Tibial nerve (tissue), 4 donors: Measurements from ENCODE around the gene CACHD1. TPM values are rescaled to one million over a fixed set of nuclear protein-coding genes. Genes with fewer than 3 reads are reported as not detected.

Experiments used
- DNase-seq, 2 donors: peaks; one replicate each; pipeline ENCODE4 v3.0.0-alpha.2; 2019; ENCODE audit warnings: low spot score in 2 of 2
- H3K27ac ChIP-seq, 4 donors: fragments of 200-600 bp; sonication (generic) in 3 of 4; one replicate each; pipeline ENCODE4 v1.5.1; 2017 to 2019; ENCODE audit warnings: mild to moderate bottlenecking in 1 of 4
- H3K27me3 ChIP-seq, 2 donors: fragments of 200-600 bp; sonication (generic) in 1 of 2; one replicate each; pipeline versions ENCODE4 v1.5.1 to v1.6.0; 2017 to 2019
- H3K36me3 ChIP-seq, 3 donors: fragments of 200-600 bp; sonication (generic); one replicate each; pipeline ENCODE4 v1.5.1; 2018 to 2019
- H3K4me1 ChIP-seq, 4 donors: fragments of 200-600 bp; sonication (generic) in 3 of 4; one replicate each; pipeline ENCODE4 v1.5.1; 2017 to 2019
- H3K4me3 ChIP-seq, 4 donors: fragments of 200-600 bp; sonication (generic) in 3 of 4; one replicate each; pipeline ENCODE4 v1.5.1; 2017 to 2019; ENCODE audit warnings: mild to moderate bottlenecking in 1 of 4, moderate library complexity in 1 of 4
- H3K9me3 ChIP-seq, 4 donors: fragments of 200-600 bp; sonication (generic) in 3 of 4; one replicate each; pipeline ENCODE4 v1.5.1; 2017 to 2019
- EP300 ChIP-seq, 2 donors: sonication (generic); formaldehyde crosslinking; IDR thresholded peaks; one replicate each; pipeline ENCODE4 v1.6.1; 2017; ENCODE audit warnings: antibody characterized with exemption in 2 of 2, mild to moderate bottlenecking in 1 of 2
- POLR2A ChIP-seq, 2 donors: fragments of 450-650 bp; IDR thresholded peaks; one replicate each; pipeline ENCODE4 v1.6.1; 2017; ENCODE audit warnings: antibody characterized with exemption in 2 of 2, mild to moderate bottlenecking in 2 of 2, moderate library complexity in 2 of 2
- WGBS, 2 donors: methylation state at CpG; one replicate each; pipeline ENCODE4 v1.1.5; 2018; 5-methylcytosine and 5-hydroxymethylcytosine counted together
- total RNA-seq, 4 donors: library from RNA; depleted of rRNA; stranded (reverse); fragments of >200 nt; gene quantifications; one replicate each; pipeline ENCODE4 v1.1.0, GENCODE V29; 2016
- TF ChIP-seq, protein P1 (sequence below), 5 experiments: fragments of 200-600 bp in 3 of 5; fragments of 450-650 bp in 2 of 5; sonication (generic) in 3 of 5; IDR thresholded peaks; one replicate each; pipeline ENCODE4 v1.5.1; 2016 to 2019; ENCODE audit warnings: antibody characterized with exemption in 5 of 5, mild to moderate bottlenecking in 3 of 5, moderate library complexity in 2 of 5

CACHD1 gene
- total RNA-seq, 4 donors from 2014 or later: 7.4 to 15.9 (median 10.0) TPM

DNA sequence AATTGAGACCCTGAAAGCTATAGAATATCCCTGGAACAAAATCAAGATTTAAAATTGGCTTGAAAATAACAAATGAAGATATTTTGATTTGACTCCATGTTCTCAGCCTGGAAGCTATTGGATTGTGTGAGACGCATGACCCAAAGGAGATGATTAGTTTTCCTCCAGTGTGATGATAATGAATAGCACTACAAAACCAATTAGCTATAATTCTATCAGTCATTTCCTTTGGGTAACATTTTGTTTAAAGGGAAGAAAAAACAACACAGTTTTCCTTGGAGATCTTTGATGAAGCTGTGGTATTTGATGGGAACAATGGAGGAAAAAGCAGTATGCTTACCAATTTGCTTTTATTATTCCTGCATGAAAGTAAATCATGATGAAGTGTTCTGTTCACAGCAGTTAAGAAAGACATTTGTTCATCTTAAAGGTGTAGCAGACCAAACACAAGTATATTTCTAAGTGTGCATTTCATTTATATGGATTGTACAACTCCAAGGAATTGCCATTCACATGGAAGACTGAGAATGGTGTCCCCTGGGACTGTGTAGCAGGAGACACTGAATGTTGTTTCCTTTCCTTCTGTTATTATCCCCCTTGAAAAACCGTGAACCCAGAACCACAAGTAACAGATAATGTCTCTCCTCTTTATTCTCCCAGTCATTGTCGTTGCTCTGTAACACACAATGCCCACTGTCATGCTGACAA is 111.4 kb downstream of the CACHD1 start:
- TF ChIP-seq, protein P1, sequence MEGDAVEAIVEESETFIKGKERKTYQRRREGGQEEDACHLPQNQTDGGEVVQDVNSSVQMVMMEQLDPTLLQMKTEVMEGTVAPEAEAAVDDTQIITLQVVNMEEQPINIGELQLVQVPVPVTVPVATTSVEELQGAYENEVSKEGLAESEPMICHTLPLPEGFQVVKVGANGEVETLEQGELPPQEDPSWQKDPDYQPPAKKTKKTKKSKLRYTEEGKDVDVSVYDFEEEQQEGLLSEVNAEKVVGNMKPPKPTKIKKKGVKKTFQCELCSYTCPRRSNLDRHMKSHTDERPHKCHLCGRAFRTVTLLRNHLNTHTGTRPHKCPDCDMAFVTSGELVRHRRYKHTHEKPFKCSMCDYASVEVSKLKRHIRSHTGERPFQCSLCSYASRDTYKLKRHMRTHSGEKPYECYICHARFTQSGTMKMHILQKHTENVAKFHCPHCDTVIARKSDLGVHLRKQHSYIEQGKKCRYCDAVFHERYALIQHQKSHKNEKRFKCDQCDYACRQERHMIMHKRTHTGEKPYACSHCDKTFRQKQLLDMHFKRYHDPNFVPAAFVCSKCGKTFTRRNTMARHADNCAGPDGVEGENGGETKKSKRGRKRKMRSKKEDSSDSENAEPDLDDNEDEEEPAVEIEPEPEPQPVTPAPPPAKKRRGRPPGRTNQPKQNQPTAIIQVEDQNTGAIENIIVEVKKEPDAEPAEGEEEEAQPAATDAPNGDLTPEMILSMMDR (IDR thresholded peaks at IDR 0.05): no peak
- no peak for TF ChIP-seq EP300 (IDR thresholded peaks at IDR 0.05)
- TF ChIP-seq POLR2A (IDR thresholded peaks at IDR 0.05): no peak
- no peak for DNase-seq
- Histone ChIP-seq H3K4me1 (no peaks in the 10 kb centered on the region), H3K27ac (no peak overlapping the region), H3K36me3 (no peaks in the 10 kb centered on the region), H3K4me3 (no peak overlapping the region), H3K27me3 (no peaks in the 10 kb centered on the region), H3K9me3 (no peaks in the 10 kb centered on the region)
- WGBS, 2 donors: 66 to 70% methylated on average over 3 of the region's 3 CpGs

DNA sequence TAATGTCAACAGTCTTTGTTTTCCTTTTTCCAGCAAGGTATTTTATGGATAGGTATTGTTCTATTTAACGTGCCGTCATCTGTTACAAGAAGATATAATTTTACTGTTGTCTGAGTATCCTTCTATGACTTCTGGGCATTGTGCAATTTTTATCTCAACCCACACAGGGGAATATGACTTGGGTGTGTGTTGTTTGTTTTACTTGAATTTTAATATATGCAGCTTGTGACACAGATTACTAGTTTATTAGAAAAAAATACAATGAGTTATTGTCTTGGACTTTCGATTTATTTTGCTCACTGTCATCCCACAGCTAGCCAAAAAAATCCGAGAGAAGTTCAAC is 111.9 kb downstream of the CACHD1 start:
- 69 to 70% methylated on average over 4 of the region's 4 CpGs for WGBS, 2 donors
- no peak for DNase-seq
- no peak for TF ChIP-seq POLR2A (IDR thresholded peaks at IDR 0.05)
- no peak for TF ChIP-seq EP300 (IDR thresholded peaks at IDR 0.05)
- TF ChIP-seq, protein P1 (IDR thresholded peaks at IDR 0.05): no peak
- no peaks in the 10 kb centered on the region for H3K9me3 ChIP-seq
- no peaks in the 10 kb centered on the region for H3K4me1 ChIP-seq
- H3K27ac ChIP-seq: no peak overlapping the region
- no peak overlapping the region for H3K4me3 ChIP-seq
- no peaks in the 10 kb centered on the region for H3K27me3 ChIP-seq
- H3K36me3 ChIP-seq: no peaks in the 10 kb centered on the region

DNA sequence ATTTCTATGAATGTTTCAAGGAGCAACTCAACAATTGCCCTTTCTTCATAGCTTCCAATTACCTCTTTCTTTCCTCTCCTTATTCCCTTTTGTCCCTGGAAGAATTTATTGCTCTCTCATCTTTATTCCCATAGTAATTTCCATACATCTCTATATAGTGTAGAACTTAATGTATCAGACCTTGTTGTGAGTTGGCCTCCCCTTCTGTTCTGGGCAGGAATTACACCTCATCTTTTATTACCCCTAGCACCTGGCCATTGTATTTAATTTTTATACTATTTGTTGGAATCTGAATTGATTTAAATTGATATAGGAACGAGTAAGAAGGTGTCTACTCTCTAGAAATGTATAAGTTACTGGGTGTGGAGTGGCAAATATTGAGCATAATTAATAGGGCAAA is 114.5 kb downstream of the CACHD1 start:
- Histone ChIP-seq H3K4me3 (no peak overlapping the region), H3K36me3 (no peaks in the 10 kb centered on the region), H3K27me3 (no peaks in the 10 kb centered on the region), H3K4me1 (no peaks in the 10 kb centered on the region), H3K27ac (no peak overlapping the region), H3K9me3 (no peaks in the 10 kb centered on the region)
- no peak for TF ChIP-seq POLR2A (IDR thresholded peaks at IDR 0.05)
- 82% methylated on average over 1 of the region's 1 CpG for WGBS, 2 donors
- no peak for DNase-seq

- DNase-seq: no peak
- Histone ChIP-seq H3K27me3 (no peaks in the 10 kb centered on the region), H3K27ac (no peak overlapping the region), H3K9me3 (no peaks in the 10 kb centered on the region), H3K4me3 (no peak overlapping the region), H3K36me3 (no peaks in the 10 kb centered on the region), H3K4me1 (no peaks in the 10 kb centered on the region)
- TF ChIP-seq EP300 (IDR thresholded peaks at IDR 0.05) (no peak), POLR2A (IDR thresholded peaks at IDR 0.05) (no peak)
- TF ChIP-seq, protein P1 (IDR thresholded peaks at IDR 0.05): no peak
Observed at GRCh38 chr1:64588876-64589275, 118.9 kb downstream of the CACHD1 start.

- Histone ChIP-seq H3K4me3 (no peak overlapping the region), H3K4me1 (no peaks in the 10 kb centered on the region), H3K27me3 (no peaks in the 10 kb centered on the region), H3K9me3 (no peaks in the 10 kb centered on the region), H3K27ac (no peak overlapping the region), H3K36me3 (no peaks in the 10 kb centered on the region)
- TF ChIP-seq, protein P1 (IDR thresholded peaks at IDR 0.05): no peak
- TF ChIP-seq EP300 (IDR thresholded peaks at IDR 0.05) (no peak), POLR2A (IDR thresholded peaks at IDR 0.05) (no peak)
- no peak for DNase-seq
- 78 to 92% methylated on average over 1 of the region's 1 CpG for WGBS, 2 donors
Observed at GRCh38 chr1:64590316-64590715, 120.4 kb downstream of the CACHD1 start.

- H3K27ac ChIP-seq: no peak overlapping the region
- WGBS, 2 donors: 85 to 89% methylated on average over 4 of the region's 4 CpGs
- no peaks in the 10 kb centered on the region for H3K27me3 ChIP-seq
- peaks cover 0 to 5% (median 0%) of the 10 kb centered on the region in 4 donors for H3K4me1 ChIP-seq
- H3K36me3 ChIP-seq: no peaks in the 10 kb centered on the region
- no peak for DNase-seq
- H3K9me3 ChIP-seq: no peaks in the 10 kb centered on the region
- H3K4me3 ChIP-seq: no peak overlapping the region
- TF ChIP-seq POLR2A (IDR thresholded peaks at IDR 0.05) (no peak), EP300 (IDR thresholded peaks at IDR 0.05) (no peak)
- TF ChIP-seq, protein P1 (IDR thresholded peaks at IDR 0.05): no peak
Observed at GRCh38 chr1:64594446-64594845, 124.5 kb downstream of the CACHD1 start.
